Smooth muscle cell (in vitro differentiated cells): ENCODE data around the gene FTCD. TPM values are rescaled to one million over a fixed set of nuclear protein-coding genes. Genes with fewer than 3 reads are reported as not detected.

Source experiments
- DNase-seq: peaks from one replicate; lab custom pipeline; 2025; ENCODE audit not compliant: unreplicated experiment; lab: John Stamatoyannopoulos, UW
- H2AFZ ChIP-seq: fragments of 200-600 bp; sonication (generic); 2 replicates; pipeline ENCODE4 v1.6.0; 2016; ENCODE audit warnings: antibody characterized with exemption, low read depth, mild to moderate bottlenecking
- H3F3A ChIP-seq: fragments of 200-600 bp; sonication (generic); 2 replicates; pipeline ENCODE4 v1.6.0; 2017; ENCODE audit warnings: antibody characterized with exemption, low read depth
- H3K27ac ChIP-seq: fragments of 200-600 bp; sonication (generic); 2 replicates; pipeline ENCODE4 v1.5.1; 2016; ENCODE audit warnings: low read depth, mild to moderate bottlenecking
- H3K27me3 ChIP-seq: fragments of 200-600 bp; sonication (generic); 2 replicates; pipeline ENCODE4 v1.6.1; 2016; ENCODE audit warnings: low read depth, mild to moderate bottlenecking
- H3K36me3 ChIP-seq: fragments of 200-600 bp; sonication (generic); 2 replicates; pipeline ENCODE4 v1.5.1; 2016; ENCODE audit warnings: low read depth
- H3K4me1 ChIP-seq: fragments of 200-600 bp; sonication (generic); 2 replicates; pipeline ENCODE4 v1.5.1; 2016; ENCODE audit warnings: low read depth
- H3K4me2 ChIP-seq: fragments of 200-600 bp; sonication (generic); 2 replicates; pipeline ENCODE4 v1.6.0; 2016; ENCODE audit warnings: mild to moderate bottlenecking
- H3K4me3 ChIP-seq: fragments of 200-600 bp; sonication (generic); 2 replicates; pipeline ENCODE4 v1.5.1; 2016; ENCODE audit warnings: mild to moderate bottlenecking
- H3K79me2 ChIP-seq: fragments of 200-600 bp; sonication (generic); 2 replicates; pipeline ENCODE4 v1.6.0; 2016; ENCODE audit warnings: low read depth, mild to moderate bottlenecking
- H3K9ac ChIP-seq: fragments of 200-600 bp; sonication (generic); 2 replicates; pipeline ENCODE4 v1.6.0; 2016; ENCODE audit warnings: low read depth
- H3K9me3 ChIP-seq: fragments of 200-600 bp; sonication (generic); replicated peaks from 2 replicates; pipeline ENCODE4 v1.5.1; 2016; ENCODE audit warnings: low read depth
- H4K20me1 ChIP-seq: fragments of 200-600 bp; sonication (generic); 2 replicates; pipeline ENCODE4 v1.6.0; 2016; ENCODE audit warnings: low read depth
- WGBS: methylation state at CpG from one replicate; pipeline ENCODE4 v1.1.7; 2016; ENCODE audit warnings: low lambda C conversion rate; 5-methylcytosine and 5-hydroxymethylcytosine counted together
- polyA plus RNA-seq: library from polyadenylated mRNA; unstranded; fragments of >200 nt; fragmentation: Nextera tagmentation; extraction: Ambion mirVana; gene quantifications from 2 replicates; pipeline ENCODE4 v1.2.1, GENCODE V29; 2016
- total RNA-seq: library from RNA; depleted of rRNA; stranded (reverse); fragments of >200 nt; gene quantifications from 2 replicates; pipeline ENCODE4 v1.2.3, GENCODE V29; 2014
- TF ChIP-seq, protein P1 (sequence below): fragments of 200-600 bp; sonication (generic); IDR thresholded peaks from 2 replicates; pipeline ENCODE4 v1.5.1; 2017; ENCODE audit warnings: borderline replicate concordance, mild to moderate bottlenecking, antibody characterized with exemption; ENCODE audit not compliant: insufficient read depth, poor library complexity, severe bottlenecking

Gene FTCD
- total and polyA plus RNA-seq, 2 experiments from 2014 or later, result 1.3 to 15.2 TPM

DNA sequence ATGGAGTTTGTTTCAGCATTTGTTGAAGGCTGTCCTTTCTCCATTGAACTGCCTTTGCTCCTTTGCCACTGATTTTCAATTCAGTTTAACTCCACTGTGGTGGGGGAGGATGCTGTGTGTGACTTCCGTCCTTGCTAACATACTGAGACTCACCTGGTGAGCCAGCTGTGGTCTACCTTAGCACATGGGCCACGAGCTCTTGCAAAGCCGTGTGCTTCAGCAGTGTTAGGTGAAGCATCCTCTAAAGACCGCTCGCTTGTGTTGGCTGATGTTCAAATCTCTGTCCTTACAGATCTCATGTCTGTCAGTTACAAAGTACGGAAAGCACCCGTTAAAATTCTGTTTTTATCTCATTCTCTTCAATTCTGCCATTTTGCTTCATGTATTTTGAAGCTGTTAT lies 32.4 kb upstream of the FTCD start:
- peaks cover 9% of the 10 kb centered on the region for H3K4me1 ChIP-seq
- TF ChIP-seq, protein P1, sequence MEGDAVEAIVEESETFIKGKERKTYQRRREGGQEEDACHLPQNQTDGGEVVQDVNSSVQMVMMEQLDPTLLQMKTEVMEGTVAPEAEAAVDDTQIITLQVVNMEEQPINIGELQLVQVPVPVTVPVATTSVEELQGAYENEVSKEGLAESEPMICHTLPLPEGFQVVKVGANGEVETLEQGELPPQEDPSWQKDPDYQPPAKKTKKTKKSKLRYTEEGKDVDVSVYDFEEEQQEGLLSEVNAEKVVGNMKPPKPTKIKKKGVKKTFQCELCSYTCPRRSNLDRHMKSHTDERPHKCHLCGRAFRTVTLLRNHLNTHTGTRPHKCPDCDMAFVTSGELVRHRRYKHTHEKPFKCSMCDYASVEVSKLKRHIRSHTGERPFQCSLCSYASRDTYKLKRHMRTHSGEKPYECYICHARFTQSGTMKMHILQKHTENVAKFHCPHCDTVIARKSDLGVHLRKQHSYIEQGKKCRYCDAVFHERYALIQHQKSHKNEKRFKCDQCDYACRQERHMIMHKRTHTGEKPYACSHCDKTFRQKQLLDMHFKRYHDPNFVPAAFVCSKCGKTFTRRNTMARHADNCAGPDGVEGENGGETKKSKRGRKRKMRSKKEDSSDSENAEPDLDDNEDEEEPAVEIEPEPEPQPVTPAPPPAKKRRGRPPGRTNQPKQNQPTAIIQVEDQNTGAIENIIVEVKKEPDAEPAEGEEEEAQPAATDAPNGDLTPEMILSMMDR, result no peak
- H3K79me2 ChIP-seq, result no peaks in the 10 kb centered on the region
- peak overlapping the region; percentile 63 for H3K4me2 ChIP-seq
- DNase-seq, result no peak
- no peak overlapping the region for H3K4me3 ChIP-seq
- H4K20me1 ChIP-seq, result no peaks in the 10 kb centered on the region
- peak overlapping the region; percentile 96 for H3K27ac ChIP-seq
- no peaks in the 10 kb centered on the region for H3K9me3 ChIP-seq
- H3K27me3 ChIP-seq, result no peaks in the 10 kb centered on the region
- H3K36me3 ChIP-seq, result no peaks in the 10 kb centered on the region
- no peak overlapping the region for H3K9ac ChIP-seq
- 96% methylated on average over 7 of the region's 7 CpGs for WGBS
- no peak overlapping the region for H2AFZ ChIP-seq
- no peaks in the 10 kb centered on the region for H3F3A ChIP-seq

DNA sequence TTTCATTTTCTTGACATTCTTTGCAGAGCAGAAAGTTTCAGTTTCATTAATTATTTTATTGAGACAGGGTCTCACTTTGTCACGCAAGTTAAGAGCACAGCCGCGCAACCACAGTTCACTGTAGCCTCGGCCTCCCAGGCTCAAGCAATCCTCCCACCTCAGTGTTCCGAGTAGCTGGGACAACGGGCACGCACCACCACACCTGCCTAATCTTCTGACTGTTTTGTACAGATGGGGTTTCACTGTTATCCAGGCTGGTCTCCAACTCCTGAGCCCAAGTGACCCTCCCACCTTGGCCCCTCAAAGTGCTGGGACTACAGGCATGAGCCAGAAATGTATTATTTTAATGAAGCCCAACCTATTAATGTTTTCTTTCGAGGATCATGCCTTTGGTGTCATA lies 31.9 kb upstream of the FTCD start:
- Histone ChIP-seq H3K9ac (no peak overlapping the region), H3K36me3 (no peaks in the 10 kb centered on the region), H3F3A (no peaks in the 10 kb centered on the region), H3K27ac (no peak overlapping the region), H3K79me2 (no peaks in the 10 kb centered on the region), H3K27me3 (no peaks in the 10 kb centered on the region), H2AFZ (no peak overlapping the region), H3K4me1 (peaks cover 9% of the 10 kb centered on the region), H3K4me3 (no peak overlapping the region), H4K20me1 (no peaks in the 10 kb centered on the region), H3K4me2 (no peak overlapping the region), H3K9me3 (no peaks in the 10 kb centered on the region)
- no peak for DNase-seq
- 97% methylated on average over 8 of the region's 8 CpGs for WGBS
- TF ChIP-seq, protein P1, result no peak

DNA sequence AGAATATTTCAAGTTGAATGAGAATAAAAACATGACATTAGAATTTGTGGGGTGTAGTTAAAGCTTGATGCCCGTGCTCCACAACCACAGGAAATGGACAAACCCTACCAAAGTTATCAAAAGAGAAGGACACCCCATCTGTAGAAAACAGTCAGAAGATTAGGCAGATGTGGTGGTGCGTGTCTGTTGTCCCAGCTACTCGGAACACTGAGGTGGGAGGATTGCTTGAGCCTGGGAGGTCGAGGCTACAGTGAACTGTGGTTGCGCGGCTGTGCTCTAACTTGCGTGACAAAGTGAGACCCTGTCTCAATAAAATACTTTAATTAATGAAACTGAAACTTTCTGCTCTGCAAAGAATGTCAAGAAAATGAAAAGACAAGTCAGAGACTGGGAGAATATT lies 30.3 kb upstream of the FTCD start:
- 93% methylated on average over 7 of the region's 7 CpGs for WGBS
- Histone ChIP-seq H3K9me3 (no peaks in the 10 kb centered on the region), H4K20me1 (no peaks in the 10 kb centered on the region), H3K9ac (no peak overlapping the region), H3F3A (no peaks in the 10 kb centered on the region), H3K4me3 (no peak overlapping the region), H3K4me1 (peaks cover 9% of the 10 kb centered on the region), H2AFZ (peak overlapping the region; percentile 71), H3K27ac (no peak overlapping the region), H3K79me2 (no peaks in the 10 kb centered on the region), H3K36me3 (no peaks in the 10 kb centered on the region), H3K27me3 (no peaks in the 10 kb centered on the region), H3K4me2 (peak overlapping the region; percentile 94)
- TF ChIP-seq, protein P1, result no peak
- no peak for DNase-seq
